H1 (cell line): ENCODE results near the gene TLNRD1. TPM values are rescaled to one million over a fixed set of nuclear protein-coding genes. Genes with fewer than 3 reads are reported as not detected.

Experiments
- BRCA1 ChIP-seq: IDR thresholded peaks from 2 replicates; pipeline ENCODE4 v1.6.1; 2012; ENCODE audit warnings: low read depth, low read length, improper control_type of control experiment
- CHD7 ChIP-seq: fragments of 300-600 bp; sonication (generic); IDR thresholded peaks from 2 replicates; pipeline ENCODE4 v1.7.1; 2012; ENCODE audit warnings: low read length, moderate library complexity, mild to moderate bottlenecking, inconsistent platforms; ENCODE audit not compliant: insufficient replicate concordance
- GABPA ChIP-seq: IDR thresholded peaks from 2 replicates; pipeline ENCODE4 v1.6.1; 2011; ENCODE audit warnings: mild to moderate bottlenecking, low read length, moderate library complexity, borderline replicate concordance; ENCODE audit not compliant: insufficient read depth
- RAD21 ChIP-seq, 2 experiments: IDR thresholded peaks in 1 of 2; conservative IDR thresholded peaks in 1 of 2; 2 replicates each; pipeline ENCODE4 v1.6.1; 2011; ENCODE audit warnings: low read depth in 2 of 2, low read length in 2 of 2, improper control_type of control experiment in 1 of 2, inconsistent platforms in 1 of 2, mild to moderate bottlenecking in 1 of 2, moderate library complexity in 1 of 2
- SUZ12 ChIP-seq: fragments of 200-600 bp; sonication (generic); IDR thresholded peaks from 2 replicates; pipeline ENCODE4 v1.6.1; 2012; ENCODE audit warnings: mild to moderate bottlenecking, inconsistent platforms, low read length, moderate library complexity, mixed read lengths
- polyA plus RNA-seq, 7 experiments: library from polyadenylated mRNA; depleted of rRNA in 3 of 7; stranded (reverse) in 5 of 7; unstranded in 2 of 7; fragments of >200 nt in 5 of 7; fragments of 200-250 nt in 2 of 7; gene quantifications; 1 replicate in 5 of 7; 2 replicates in 1 of 7; 4 replicates in 1 of 7; pipeline versions ENCODE4 v1.2.1 to v1.2.3, GENCODE V29; 2011 to 2013; ENCODE audit warnings: missing spikeins in 2 of 7, mixed read lengths in 2 of 7
- total RNA-seq: library from RNA; stranded (reverse); fragmentation: NEBNext Ultra II Directional; extraction: Animal tissue kit (Norgen Biotek cat#: 25700); gene quantifications from 2 replicates; pipeline ENCODE4 v1.2.1, GENCODE V29; 2021
- TF ChIP-seq, protein P1 (sequence below), 3 experiments: IDR thresholded peaks; 1 replicate in 2 of 3; 2 replicates in 1 of 3; pipeline versions ENCODE4 v1.5.1 to v1.6.1; 2011; ENCODE audit warnings: low read length in 3 of 3, mild to moderate bottlenecking in 3 of 3, inconsistent platforms in 2 of 3, low read depth in 1 of 3, moderate library complexity in 1 of 3; ENCODE audit not compliant: insufficient read depth in 1 of 3; ENCODE audit errors: control extremely low read depth in 1 of 3

Gene TLNRD1
- total and polyA plus RNA-seq, 2 of the 8 experiments (the other 6 are each of a cell fraction or from before 2014, with no cell fraction given) = 12.2 to 20.5 TPM

DNA sequence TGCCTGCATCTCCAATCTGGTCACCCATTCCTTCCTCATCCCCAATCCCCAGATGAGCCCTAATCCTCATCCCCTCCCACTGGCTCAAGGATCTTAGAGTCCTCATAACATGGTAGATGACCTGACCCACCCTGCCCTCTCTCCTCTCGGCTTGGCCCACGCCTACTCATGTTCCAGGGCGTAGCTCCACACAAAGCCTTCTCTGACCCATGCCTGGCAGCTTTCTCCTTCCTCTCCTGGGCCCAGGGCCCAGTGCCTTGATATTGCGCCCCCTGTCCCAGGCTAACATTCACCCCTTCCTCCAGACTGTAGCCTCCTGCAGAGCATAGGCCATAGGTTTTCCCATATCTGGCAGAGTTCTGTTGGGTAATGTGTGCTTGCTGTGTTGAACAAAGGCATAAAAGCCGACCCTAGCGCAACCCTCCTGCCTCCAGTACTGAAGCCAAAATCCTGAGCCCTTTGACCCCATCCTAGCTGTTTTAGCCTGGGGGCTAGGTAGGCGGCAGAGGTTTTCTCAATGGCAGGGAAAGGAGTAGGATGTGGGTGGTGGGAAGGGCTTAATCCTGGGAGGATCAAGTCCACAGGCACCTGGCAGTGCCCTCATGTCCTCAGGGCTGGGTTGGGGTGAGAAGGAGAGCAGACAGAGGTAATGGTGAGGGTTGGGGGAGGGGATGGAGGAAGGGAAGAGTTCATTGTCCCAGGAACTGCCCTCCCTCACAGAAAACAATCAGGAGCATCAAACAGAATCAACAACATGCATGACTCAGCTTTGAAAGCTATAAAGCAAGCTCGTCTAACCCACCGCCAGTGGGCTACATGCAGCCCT lies 46.6 kb upstream of the TLNRD1 start (continued):
- TF ChIP-seq BRCA1 (no peak), CHD7 (no peak), GABPA (no peak), RAD21 (IDR thresholded peaks at IDR 0.05 in 1 of 2, conservative IDR thresholded peaks at IDR 0.05 in 1 of 2; ENCODE audit: low read depth in 2 of 2, low read length in 2 of 2) (no peak), SUZ12 (no peak)
- TF ChIP-seq, protein P1, sequence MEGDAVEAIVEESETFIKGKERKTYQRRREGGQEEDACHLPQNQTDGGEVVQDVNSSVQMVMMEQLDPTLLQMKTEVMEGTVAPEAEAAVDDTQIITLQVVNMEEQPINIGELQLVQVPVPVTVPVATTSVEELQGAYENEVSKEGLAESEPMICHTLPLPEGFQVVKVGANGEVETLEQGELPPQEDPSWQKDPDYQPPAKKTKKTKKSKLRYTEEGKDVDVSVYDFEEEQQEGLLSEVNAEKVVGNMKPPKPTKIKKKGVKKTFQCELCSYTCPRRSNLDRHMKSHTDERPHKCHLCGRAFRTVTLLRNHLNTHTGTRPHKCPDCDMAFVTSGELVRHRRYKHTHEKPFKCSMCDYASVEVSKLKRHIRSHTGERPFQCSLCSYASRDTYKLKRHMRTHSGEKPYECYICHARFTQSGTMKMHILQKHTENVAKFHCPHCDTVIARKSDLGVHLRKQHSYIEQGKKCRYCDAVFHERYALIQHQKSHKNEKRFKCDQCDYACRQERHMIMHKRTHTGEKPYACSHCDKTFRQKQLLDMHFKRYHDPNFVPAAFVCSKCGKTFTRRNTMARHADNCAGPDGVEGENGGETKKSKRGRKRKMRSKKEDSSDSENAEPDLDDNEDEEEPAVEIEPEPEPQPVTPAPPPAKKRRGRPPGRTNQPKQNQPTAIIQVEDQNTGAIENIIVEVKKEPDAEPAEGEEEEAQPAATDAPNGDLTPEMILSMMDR (IDR thresholded peaks at IDR 0.05; ENCODE audit: control extremely low read depth in 1 of 3, insufficient read depth in 1 of 3, low read depth in 1 of 3, low read length in 3 of 3) = no peak
